Fibroblast of the aortic adventitia (primary cell): ENCODE results near the gene TMEM131L. TPM values are rescaled to one million over a fixed set of nuclear protein-coding genes. Genes with fewer than 3 reads are reported as not detected.

Source experiments
- DNase-seq: peaks from one replicate; pipeline ENCODE4 v3.0.0-alpha.2; 2010; ENCODE audit warnings: low read depth
- H3K4me3 ChIP-seq: 2 replicates; pipeline ENCODE4 v1.5.1; 2011; ENCODE audit warnings: low read depth, mild to moderate bottlenecking, control low read depth, low read length, moderate library complexity
- total RNA-seq: library from RNA; depleted of rRNA; stranded (reverse); fragments of >200 nt; gene quantifications from 2 replicates; pipeline ENCODE4 v1.2.3, GENCODE V29; 2012; ENCODE audit warnings: low replicate concordance
- TF ChIP-seq, protein P1 (sequence below): IDR thresholded peaks from 2 replicates; pipeline ENCODE4 v1.5.1; 2011; ENCODE audit warnings: mild to moderate bottlenecking, low read length, control low read depth, inconsistent platforms; ENCODE audit not compliant: insufficient read depth

Gene TMEM131L
- total RNA-seq, 1 donor, result 10.8 TPM

DNA sequence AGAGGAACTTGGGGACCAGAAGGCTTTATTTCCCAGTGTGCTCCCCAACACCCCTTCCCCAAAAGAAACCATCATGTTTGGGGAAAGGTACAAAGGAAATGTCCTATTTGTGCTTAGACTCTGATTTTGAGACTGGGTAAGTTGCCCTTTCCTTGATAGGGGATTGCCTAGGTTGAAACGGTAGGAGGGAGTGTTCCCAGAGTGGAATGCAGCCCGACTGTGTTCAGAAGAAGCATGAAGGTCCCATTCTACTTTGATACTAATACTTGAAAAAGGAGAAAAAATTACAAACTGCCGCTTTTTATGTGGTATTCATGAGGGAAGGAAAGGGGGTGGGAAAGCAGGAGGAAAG lies 32.4 kb upstream of the TMEM131L start:
- no peak for DNase-seq
- H3K4me3 ChIP-seq, result no peak overlapping the region
- TF ChIP-seq, protein P1, sequence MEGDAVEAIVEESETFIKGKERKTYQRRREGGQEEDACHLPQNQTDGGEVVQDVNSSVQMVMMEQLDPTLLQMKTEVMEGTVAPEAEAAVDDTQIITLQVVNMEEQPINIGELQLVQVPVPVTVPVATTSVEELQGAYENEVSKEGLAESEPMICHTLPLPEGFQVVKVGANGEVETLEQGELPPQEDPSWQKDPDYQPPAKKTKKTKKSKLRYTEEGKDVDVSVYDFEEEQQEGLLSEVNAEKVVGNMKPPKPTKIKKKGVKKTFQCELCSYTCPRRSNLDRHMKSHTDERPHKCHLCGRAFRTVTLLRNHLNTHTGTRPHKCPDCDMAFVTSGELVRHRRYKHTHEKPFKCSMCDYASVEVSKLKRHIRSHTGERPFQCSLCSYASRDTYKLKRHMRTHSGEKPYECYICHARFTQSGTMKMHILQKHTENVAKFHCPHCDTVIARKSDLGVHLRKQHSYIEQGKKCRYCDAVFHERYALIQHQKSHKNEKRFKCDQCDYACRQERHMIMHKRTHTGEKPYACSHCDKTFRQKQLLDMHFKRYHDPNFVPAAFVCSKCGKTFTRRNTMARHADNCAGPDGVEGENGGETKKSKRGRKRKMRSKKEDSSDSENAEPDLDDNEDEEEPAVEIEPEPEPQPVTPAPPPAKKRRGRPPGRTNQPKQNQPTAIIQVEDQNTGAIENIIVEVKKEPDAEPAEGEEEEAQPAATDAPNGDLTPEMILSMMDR, result no peak

DNA sequence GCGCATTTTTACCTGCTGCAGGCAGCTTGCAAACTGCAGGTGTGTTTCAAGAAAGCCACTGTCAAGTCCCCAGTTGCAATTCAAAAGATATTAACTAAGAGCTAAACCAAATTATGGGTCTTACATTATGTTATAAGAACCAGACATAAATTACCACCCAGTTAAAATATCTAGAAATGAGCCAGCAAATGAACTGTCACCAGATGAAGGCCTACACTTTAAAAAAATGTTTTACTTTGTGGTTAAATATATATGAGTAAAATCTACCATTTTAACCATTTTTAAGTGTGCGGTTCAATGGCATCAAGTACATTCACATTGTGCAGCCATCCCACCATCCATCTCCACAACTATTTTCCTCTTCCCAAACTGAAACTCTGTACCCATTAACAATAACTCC lies 32.0 kb upstream of the TMEM131L start:
- H3K4me3 ChIP-seq, result no peak overlapping the region
- TF ChIP-seq, protein P1, result no peak
- DNase-seq, result no peak

- TF ChIP-seq, protein P1, result no peak
- no peak overlapping the region for H3K4me3 ChIP-seq
- DNase-seq, result no peak
Observed at GRCh38 chr4:153438916-153439756, 27.0 kb upstream of the TMEM131L start.

DNA sequence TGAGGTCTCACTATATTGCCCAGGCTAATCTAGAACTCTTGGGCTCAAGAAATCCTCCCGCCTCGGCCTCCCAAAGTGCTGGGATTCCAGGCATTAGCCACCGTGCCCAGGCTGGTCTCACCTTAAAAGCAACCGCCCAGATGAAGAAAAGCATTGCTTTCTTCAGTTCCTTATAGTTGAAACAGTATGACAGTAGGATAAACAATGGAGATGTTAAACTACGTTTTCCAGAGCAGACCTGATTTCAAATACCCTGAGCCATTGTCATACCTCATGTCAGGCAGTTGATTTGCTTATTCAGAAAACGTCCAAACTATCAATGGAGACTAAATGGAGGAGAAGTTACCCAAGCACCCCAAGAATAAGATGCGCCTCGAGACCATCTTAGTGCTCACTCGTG lies 26.3 kb upstream of the TMEM131L start:
- no peak for DNase-seq
- H3K4me3 ChIP-seq, result no peak overlapping the region
- TF ChIP-seq, protein P1, result no peak

- H3K4me3 ChIP-seq, result no peak overlapping the region
- TF ChIP-seq, protein P1, result no peak
- no peak for DNase-seq
Observed at GRCh38 chr4:153440475-153440874, 25.7 kb upstream of the TMEM131L start.

DNA sequence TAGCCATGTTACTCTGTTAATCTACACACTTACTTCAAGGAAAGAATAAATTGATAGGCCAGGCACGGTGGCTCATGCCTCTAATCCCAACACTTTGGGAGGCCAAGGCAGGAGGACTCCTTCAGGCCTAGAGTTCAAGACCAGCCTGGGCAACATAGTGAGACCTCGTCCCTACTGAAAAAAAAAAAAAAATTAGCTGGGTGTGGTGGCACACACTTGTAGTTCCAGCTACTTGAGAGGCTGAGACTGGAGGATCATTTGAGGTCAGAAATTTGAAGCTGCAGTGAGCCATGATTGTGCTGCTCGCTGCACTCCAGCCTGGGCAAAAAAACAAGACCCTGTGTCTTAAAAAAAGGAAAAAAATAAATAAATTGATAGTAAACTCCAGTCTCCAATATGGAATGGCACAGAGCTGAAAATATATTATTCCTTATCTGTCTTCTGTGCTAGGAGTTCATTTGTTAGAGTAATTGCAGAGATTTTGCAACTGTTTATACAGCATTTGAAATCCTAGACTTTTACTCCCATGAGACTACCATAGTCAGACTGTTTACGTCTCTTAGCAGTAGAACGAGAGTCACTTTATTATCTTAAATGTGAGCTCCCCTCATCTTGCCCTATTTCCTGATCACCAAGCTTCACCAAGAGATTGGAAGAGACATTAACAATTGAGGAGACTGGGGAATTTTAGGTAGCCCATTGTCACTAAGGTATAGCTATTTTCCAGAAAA lies 18.8 kb upstream of the TMEM131L start:
- DNase-seq, result peak; percentile 84
- no peak overlapping the region for H3K4me3 ChIP-seq
- TF ChIP-seq, protein P1, result no peak
